Measurements from ENCODE around the gene BORCS6.
A peak's percentile ranks its signal among the peaks of the same experiment; 100 is the strongest.

- TF ChIP-seq CTCF (IDR thresholded peaks at IDR 0.05) = no peak
- peak in 1 of 2 donors; percentile 8 for TF ChIP-seq POLR2A (IDR thresholded peaks at IDR 0.05)
These were observed 2.3 kb upstream of the BORCS6 start for GRCh38 chr17:8192070-8192815.
